ENCODE measurements around the gene SYNDIG1.

DNA sequence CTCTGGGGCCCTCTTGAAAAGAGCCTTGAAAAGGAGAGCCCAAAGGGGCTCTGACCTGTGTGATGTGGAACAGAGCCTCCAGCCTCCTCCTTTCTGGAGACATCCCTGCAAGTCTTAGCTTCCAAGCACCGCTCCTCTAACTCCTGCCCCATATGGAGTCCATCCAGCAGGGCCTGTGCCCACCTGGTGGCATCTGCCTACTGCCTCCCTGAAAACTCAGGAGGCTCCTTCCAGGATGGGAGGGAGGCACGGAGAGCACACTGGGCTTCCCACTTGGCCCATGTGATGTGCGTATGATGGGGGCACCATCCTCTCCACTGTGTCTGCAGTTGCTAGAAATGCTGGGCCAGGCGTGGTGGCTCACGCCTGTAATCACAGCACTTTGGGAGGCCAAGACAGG lies 98.1 kb downstream of the SYNDIG1 start:
- TF ChIP-seq, protein P1, sequence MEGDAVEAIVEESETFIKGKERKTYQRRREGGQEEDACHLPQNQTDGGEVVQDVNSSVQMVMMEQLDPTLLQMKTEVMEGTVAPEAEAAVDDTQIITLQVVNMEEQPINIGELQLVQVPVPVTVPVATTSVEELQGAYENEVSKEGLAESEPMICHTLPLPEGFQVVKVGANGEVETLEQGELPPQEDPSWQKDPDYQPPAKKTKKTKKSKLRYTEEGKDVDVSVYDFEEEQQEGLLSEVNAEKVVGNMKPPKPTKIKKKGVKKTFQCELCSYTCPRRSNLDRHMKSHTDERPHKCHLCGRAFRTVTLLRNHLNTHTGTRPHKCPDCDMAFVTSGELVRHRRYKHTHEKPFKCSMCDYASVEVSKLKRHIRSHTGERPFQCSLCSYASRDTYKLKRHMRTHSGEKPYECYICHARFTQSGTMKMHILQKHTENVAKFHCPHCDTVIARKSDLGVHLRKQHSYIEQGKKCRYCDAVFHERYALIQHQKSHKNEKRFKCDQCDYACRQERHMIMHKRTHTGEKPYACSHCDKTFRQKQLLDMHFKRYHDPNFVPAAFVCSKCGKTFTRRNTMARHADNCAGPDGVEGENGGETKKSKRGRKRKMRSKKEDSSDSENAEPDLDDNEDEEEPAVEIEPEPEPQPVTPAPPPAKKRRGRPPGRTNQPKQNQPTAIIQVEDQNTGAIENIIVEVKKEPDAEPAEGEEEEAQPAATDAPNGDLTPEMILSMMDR (IDR thresholded peaks at IDR 0.05; ENCODE audit: insufficient read depth, low read depth, low read length) = no peak
- TF ChIP-seq EZH2 (IDR thresholded peaks at IDR 0.05; ENCODE audit: insufficient read depth, low read length) = no peak

Data from astrocyte (in vitro differentiated cells and primary cell).